ENCODE measurements around the gene XIRP1. TPM values are rescaled to one million over a fixed set of nuclear protein-coding genes. Genes with fewer than 3 reads are reported as not detected.

The XIRP1 gene
- total and polyA plus RNA-seq, 2 experiments from 2014 or later: not detected

DNA sequence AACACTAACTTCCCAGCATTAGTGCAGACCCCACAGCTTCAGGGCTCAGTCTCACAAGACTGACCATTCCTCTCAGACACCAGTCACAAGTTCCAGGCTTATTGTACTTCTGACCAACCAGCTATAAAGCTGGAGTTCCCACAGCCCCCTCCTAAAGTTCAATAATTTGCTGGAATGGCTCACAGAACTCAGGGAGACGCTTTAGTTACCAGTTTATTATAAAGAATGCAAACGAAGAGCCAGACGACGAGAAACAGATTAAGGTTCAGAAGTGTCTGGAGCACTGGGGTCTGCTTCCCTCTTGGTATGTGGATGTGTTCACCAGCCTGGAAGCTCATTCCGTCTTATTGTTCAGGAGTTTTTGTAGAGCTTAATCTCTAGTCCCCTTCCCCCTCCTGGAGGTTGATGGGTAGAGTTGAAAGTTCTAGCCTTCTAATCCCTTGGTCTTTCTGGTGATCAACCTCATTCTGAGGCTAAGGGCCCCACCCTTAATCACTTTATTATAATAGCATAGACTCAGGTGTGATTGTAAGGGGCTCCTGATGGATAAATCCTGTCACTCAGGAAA, 34.2 kb downstream of the XIRP1 start:
- no peaks in the 10 kb centered on the region for H3K36me3 ChIP-seq (ENCODE audit: insufficient read depth)

More for the DNA sequence above, 34.2 kb downstream of the XIRP1 start:
- no peak for ATAC-seq
- Histone ChIP-seq H3K4me1 (ENCODE audit: insufficient read depth) (peaks cover 21% of the 10 kb centered on the region), H3K27ac (ENCODE audit: low read depth) (no peak overlapping the region), H3K4me3 (no peak overlapping the region), H3K27me3 (ENCODE audit: insufficient read depth) (no peaks in the 10 kb centered on the region), H3F3A (replicated peaks; ENCODE audit: low read depth) (no peaks in the 10 kb centered on the region; the same call in 1 of the 2 replicates), H4K20me1 (replicated peaks; ENCODE audit: insufficient read depth) (no peaks in the 10 kb centered on the region), H3K9me2 (ENCODE audit: insufficient read depth) (no peaks in the 10 kb centered on the region), H3K79me2 (replicated peaks; ENCODE audit: insufficient read depth) (no peaks in the 10 kb centered on the region), H3K4me2 (no peak overlapping the region), H2AFZ (0 out of 2 replicates have a peak overlapping the region, but pooled peaks have one; percentile 29)
- Mint-ChIP-seq H3K4me1 (peaks cover 34% of the 10 kb centered on the region), H3K9me3 (no peaks in the 10 kb centered on the region; the same call in 1 of the 3 replicates), H3K36me3 (ENCODE audit: low read depth) (no peaks in the 10 kb centered on the region; the same call in 2 of the 3 replicates), H3K27ac (no peak overlapping the region), H3K27me3 (ENCODE audit: insufficient read depth, low read depth, poor library complexity) (peaks cover 12% of the 10 kb centered on the region), H3K4me3 (no peak overlapping the region)
- DNase-seq (ENCODE audit: low spot score): no peak
- TF ChIP-seq ZNF114 (CRISPR knock-in tag; IDR thresholded peaks at IDR 0.05) (no peak), EZH2phosphoT487 (IDR thresholded peaks at IDR 0.05; ENCODE audit: unreplicated experiment) (no peak), ZNF331 (CRISPR knock-in tag; IDR thresholded peaks at IDR 0.05; ENCODE audit: low read depth) (no peak), NANOG (IDR thresholded peaks at IDR 0.05; ENCODE audit: borderline replicate concordance) (no peak), EZH2 (IDR thresholded peaks at IDR 0.05; ENCODE audit: low read depth, unreplicated experiment) (no peak), POLR2AphosphoS5 (IDR thresholded peaks at IDR 0.05; ENCODE audit: low read depth) (no peak)
- TF ChIP-seq, protein P1, sequence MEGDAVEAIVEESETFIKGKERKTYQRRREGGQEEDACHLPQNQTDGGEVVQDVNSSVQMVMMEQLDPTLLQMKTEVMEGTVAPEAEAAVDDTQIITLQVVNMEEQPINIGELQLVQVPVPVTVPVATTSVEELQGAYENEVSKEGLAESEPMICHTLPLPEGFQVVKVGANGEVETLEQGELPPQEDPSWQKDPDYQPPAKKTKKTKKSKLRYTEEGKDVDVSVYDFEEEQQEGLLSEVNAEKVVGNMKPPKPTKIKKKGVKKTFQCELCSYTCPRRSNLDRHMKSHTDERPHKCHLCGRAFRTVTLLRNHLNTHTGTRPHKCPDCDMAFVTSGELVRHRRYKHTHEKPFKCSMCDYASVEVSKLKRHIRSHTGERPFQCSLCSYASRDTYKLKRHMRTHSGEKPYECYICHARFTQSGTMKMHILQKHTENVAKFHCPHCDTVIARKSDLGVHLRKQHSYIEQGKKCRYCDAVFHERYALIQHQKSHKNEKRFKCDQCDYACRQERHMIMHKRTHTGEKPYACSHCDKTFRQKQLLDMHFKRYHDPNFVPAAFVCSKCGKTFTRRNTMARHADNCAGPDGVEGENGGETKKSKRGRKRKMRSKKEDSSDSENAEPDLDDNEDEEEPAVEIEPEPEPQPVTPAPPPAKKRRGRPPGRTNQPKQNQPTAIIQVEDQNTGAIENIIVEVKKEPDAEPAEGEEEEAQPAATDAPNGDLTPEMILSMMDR (conservative IDR thresholded peaks at IDR 0.05; ENCODE audit: low read depth in 2 of 2): no peak
- TF ChIP-seq, protein P2, sequence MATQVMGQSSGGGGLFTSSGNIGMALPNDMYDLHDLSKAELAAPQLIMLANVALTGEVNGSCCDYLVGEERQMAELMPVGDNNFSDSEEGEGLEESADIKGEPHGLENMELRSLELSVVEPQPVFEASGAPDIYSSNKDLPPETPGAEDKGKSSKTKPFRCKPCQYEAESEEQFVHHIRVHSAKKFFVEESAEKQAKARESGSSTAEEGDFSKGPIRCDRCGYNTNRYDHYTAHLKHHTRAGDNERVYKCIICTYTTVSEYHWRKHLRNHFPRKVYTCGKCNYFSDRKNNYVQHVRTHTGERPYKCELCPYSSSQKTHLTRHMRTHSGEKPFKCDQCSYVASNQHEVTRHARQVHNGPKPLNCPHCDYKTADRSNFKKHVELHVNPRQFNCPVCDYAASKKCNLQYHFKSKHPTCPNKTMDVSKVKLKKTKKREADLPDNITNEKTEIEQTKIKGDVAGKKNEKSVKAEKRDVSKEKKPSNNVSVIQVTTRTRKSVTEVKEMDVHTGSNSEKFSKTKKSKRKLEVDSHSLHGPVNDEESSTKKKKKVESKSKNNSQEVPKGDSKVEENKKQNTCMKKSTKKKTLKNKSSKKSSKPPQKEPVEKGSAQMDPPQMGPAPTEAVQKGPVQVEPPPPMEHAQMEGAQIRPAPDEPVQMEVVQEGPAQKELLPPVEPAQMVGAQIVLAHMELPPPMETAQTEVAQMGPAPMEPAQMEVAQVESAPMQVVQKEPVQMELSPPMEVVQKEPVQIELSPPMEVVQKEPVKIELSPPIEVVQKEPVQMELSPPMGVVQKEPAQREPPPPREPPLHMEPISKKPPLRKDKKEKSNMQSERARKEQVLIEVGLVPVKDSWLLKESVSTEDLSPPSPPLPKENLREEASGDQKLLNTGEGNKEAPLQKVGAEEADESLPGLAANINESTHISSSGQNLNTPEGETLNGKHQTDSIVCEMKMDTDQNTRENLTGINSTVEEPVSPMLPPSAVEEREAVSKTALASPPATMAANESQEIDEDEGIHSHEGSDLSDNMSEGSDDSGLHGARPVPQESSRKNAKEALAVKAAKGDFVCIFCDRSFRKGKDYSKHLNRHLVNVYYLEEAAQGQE (IDR thresholded peaks at IDR 0.05; ENCODE audit: unreplicated experiment): no peak
- TF ChIP-seq, protein P3, sequence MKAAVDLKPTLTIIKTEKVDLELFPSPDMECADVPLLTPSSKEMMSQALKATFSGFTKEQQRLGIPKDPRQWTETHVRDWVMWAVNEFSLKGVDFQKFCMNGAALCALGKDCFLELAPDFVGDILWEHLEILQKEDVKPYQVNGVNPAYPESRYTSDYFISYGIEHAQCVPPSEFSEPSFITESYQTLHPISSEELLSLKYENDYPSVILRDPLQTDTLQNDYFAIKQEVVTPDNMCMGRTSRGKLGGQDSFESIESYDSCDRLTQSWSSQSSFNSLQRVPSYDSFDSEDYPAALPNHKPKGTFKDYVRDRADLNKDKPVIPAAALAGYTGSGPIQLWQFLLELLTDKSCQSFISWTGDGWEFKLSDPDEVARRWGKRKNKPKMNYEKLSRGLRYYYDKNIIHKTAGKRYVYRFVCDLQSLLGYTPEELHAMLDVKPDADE (IDR thresholded peaks at IDR 0.05): no peak
- TF ChIP-seq, protein P4, sequence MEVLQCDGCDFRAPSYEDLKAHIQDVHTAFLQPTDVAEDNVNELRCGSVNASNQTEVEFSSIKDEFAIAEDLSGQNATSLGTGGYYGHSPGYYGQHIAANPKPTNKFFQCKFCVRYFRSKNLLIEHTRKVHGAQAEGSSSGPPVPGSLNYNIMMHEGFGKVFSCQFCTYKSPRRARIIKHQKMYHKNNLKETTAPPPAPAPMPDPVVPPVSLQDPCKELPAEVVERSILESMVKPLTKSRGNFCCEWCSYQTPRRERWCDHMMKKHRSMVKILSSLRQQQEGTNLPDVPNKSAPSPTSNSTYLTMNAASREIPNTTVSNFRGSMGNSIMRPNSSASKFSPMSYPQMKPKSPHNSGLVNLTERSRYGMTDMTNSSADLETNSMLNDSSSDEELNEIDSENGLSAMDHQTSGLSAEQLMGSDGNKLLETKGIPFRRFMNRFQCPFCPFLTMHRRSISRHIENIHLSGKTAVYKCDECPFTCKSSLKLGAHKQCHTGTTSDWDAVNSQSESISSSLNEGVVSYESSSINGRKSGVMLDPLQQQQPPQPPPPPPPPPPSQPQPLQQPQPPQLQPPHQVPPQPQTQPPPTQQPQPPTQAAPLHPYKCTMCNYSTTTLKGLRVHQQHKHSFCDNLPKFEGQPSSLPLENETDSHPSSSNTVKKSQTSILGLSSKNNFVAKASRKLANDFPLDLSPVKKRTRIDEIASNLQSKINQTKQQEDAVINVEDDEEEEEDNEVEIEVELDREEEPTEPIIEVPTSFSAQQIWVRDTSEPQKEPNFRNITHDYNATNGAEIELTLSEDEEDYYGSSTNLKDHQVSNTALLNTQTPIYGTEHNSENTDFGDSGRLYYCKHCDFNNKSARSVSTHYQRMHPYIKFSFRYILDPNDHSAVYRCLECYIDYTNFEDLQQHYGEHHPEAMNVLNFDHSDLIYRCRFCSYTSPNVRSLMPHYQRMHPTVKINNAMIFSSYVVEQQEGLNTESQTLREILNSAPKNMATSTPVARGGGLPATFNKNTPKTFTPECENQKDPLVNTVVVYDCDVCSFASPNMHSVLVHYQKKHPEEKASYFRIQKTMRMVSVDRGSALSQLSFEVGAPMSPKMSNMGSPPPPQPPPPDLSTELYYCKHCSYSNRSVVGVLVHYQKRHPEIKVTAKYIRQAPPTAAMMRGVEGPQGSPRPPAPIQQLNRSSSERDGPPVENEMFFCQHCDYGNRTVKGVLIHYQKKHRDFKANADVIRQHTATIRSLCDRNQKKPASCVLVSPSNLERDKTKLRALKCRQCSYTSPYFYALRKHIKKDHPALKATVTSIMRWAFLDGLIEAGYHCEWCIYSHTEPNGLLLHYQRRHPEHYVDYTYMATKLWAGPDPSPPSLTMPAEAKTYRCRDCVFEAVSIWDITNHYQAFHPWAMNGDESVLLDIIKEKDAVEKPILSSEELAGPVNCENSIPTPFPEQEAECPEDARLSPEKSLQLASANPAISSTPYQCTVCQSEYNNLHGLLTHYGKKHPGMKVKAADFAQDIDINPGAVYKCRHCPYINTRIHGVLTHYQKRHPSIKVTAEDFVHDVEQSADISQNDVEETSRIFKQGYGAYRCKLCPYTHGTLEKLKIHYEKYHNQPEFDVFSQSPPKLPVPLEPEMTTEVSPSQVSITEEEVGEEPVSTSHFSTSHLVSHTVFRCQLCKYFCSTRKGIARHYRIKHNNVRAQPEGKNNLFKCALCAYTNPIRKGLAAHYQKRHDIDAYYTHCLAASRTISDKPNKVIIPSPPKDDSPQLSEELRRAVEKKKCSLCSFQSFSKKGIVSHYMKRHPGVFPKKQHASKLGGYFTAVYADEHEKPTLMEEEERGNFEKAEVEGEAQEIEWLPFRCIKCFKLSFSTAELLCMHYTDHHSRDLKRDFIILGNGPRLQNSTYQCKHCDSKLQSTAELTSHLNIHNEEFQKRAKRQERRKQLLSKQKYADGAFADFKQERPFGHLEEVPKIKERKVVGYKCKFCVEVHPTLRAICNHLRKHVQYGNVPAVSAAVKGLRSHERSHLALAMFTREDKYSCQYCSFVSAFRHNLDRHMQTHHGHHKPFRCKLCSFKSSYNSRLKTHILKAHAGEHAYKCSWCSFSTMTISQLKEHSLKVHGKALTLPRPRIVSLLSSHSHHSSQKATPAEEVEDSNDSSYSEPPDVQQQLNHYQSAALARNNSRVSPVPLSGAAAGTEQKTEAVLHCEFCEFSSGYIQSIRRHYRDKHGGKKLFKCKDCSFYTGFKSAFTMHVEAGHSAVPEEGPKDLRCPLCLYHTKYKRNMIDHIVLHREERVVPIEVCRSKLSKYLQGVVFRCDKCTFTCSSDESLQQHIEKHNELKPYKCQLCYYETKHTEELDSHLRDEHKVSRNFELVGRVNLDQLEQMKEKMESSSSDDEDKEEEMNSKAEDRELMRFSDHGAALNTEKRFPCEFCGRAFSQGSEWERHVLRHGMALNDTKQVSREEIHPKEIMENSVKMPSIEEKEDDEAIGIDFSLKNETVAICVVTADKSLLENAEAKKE (CRISPR knock-in tag; IDR thresholded peaks at IDR 0.05): no peak

Measured in GM23338 (cell line).